Tibial nerve (tissue), 4 donors: Measurements from ENCODE around the gene XAGE3. TPM values are rescaled to one million over a fixed set of nuclear protein-coding genes. Genes with fewer than 3 reads are reported as not detected.

Experiments
- DNase-seq, 2 donors: peaks; one replicate each; pipeline ENCODE4 v3.0.0-alpha.2; 2019; ENCODE audit warnings: low spot score in 2 of 2
- H3K27ac ChIP-seq, 4 donors: fragments of 200-600 bp; sonication (generic) in 3 of 4; one replicate each; pipeline ENCODE4 v1.5.1; 2017 to 2019; ENCODE audit warnings: mild to moderate bottlenecking in 1 of 4
- H3K27me3 ChIP-seq, 2 donors: fragments of 200-600 bp; sonication (generic) in 1 of 2; one replicate each; pipeline versions ENCODE4 v1.5.1 to v1.6.0; 2017 to 2019
- H3K36me3 ChIP-seq, 3 donors: fragments of 200-600 bp; sonication (generic); one replicate each; pipeline ENCODE4 v1.5.1; 2018 to 2019
- H3K4me1 ChIP-seq, 4 donors: fragments of 200-600 bp; sonication (generic) in 3 of 4; one replicate each; pipeline ENCODE4 v1.5.1; 2017 to 2019
- H3K4me3 ChIP-seq, 4 donors: fragments of 200-600 bp; sonication (generic) in 3 of 4; one replicate each; pipeline ENCODE4 v1.5.1; 2017 to 2019; ENCODE audit warnings: mild to moderate bottlenecking in 1 of 4, moderate library complexity in 1 of 4
- H3K9me3 ChIP-seq, 4 donors: fragments of 200-600 bp; sonication (generic) in 3 of 4; one replicate each; pipeline ENCODE4 v1.5.1; 2017 to 2019
- CTCF ChIP-seq, 5 experiments: fragments of 200-600 bp in 3 of 5; fragments of 450-650 bp in 2 of 5; sonication (generic) in 3 of 5; IDR thresholded peaks; one replicate each; pipeline ENCODE4 v1.5.1; 2016 to 2019; ENCODE audit warnings: antibody characterized with exemption in 5 of 5, mild to moderate bottlenecking in 3 of 5, moderate library complexity in 2 of 5
- EP300 ChIP-seq, 2 donors: sonication (generic); formaldehyde crosslinking; IDR thresholded peaks; one replicate each; pipeline ENCODE4 v1.6.1; 2017; ENCODE audit warnings: antibody characterized with exemption in 2 of 2, mild to moderate bottlenecking in 1 of 2
- POLR2A ChIP-seq, 2 donors: fragments of 450-650 bp; IDR thresholded peaks; one replicate each; pipeline ENCODE4 v1.6.1; 2017; ENCODE audit warnings: antibody characterized with exemption in 2 of 2, mild to moderate bottlenecking in 2 of 2, moderate library complexity in 2 of 2
- WGBS, 2 donors: methylation state at CpG; one replicate each; pipeline ENCODE4 v1.1.5; 2018; 5-methylcytosine and 5-hydroxymethylcytosine counted together
- total RNA-seq, 4 donors: library from RNA; depleted of rRNA; stranded (reverse); fragments of >200 nt; gene quantifications; one replicate each; pipeline ENCODE4 v1.1.0, GENCODE V29; 2016

XAGE3 gene
- total RNA-seq, 4 donors from 2014 or later = not detected

- no peak for TF ChIP-seq EP300 (IDR thresholded peaks at IDR 0.05)
- TF ChIP-seq POLR2A (IDR thresholded peaks at IDR 0.05) = no peak
- TF ChIP-seq CTCF (IDR thresholded peaks at IDR 0.05) = no peak
- Histone ChIP-seq H3K4me1 (no peaks in the 10 kb centered on the region), H3K27ac (no peak overlapping the region), H3K4me3 (no peak overlapping the region), H3K9me3 (no peaks in the 10 kb centered on the region), H3K36me3 (no peaks in the 10 kb centered on the region), H3K27me3 (peaks cover 0 to 15% of the 10 kb centered on the region in 2 donors)
- DNase-seq = no peak
- WGBS, 2 donors = 75 to 84% methylated on average over 11 of the region's 11 CpGs
These were observed 46.7 kb downstream of the XAGE3 start for GRCh38 chrX:52821079-52821760.

GRCh38 chrX:52819788-52820187 is 48.1 kb downstream of the XAGE3 start:
- Histone ChIP-seq H3K27me3 (peaks cover 0 to 15% of the 10 kb centered on the region in 2 donors), H3K27ac (no peak overlapping the region), H3K36me3 (no peaks in the 10 kb centered on the region), H3K4me3 (no peak overlapping the region), H3K9me3 (no peaks in the 10 kb centered on the region), H3K4me1 (no peaks in the 10 kb centered on the region)
- TF ChIP-seq POLR2A (IDR thresholded peaks at IDR 0.05) (no peak), CTCF (IDR thresholded peaks at IDR 0.05) (no peak), EP300 (IDR thresholded peaks at IDR 0.05) (no peak)
- DNase-seq = no peak
- 69 to 86% methylated on average over 3 to 4 of the region's 4 CpGs for WGBS, 2 donors

Other genes with a start within 250 kb of the XAGE3 start
- not detected for gene SSX7, start 213.2 kb downstream of the XAGE3 start, total RNA-seq
- gene SSX2, start 160.9 kb downstream of the XAGE3 start, total RNA-seq = not detected
- gene SSX2B, start 116.8 kb downstream of the XAGE3 start, total RNA-seq = not detected
- gene SPANXN5, start 70.7 kb downstream of the XAGE3 start, total RNA-seq = not detected
- gene XAGE5, start 56.8 kb downstream of the XAGE3 start, total RNA-seq = not detected
- 10 to 100 TPM; 50.7 to 80.8 (median 61.2) TPM for gene FAM156B, start 29.2 kb upstream of the XAGE3 start, total RNA-seq
- 10 to 100 TPM; 14.9 to 89.4 (median 32.9) TPM for gene FAM156A, start 90.4 kb upstream of the XAGE3 start, total RNA-seq
- 10 to 100 TPM in 1 of 4 donors, 1 to 10 TPM in 3; 5.4 to 11.0 (median 8.0) TPM for gene GPR173, start 180.7 kb upstream of the XAGE3 start, total RNA-seq
- 100 to 1,000 TPM; 142 to 210 (median 180) TPM for gene TSPYL2, start 214.3 kb upstream of the XAGE3 start, total RNA-seq
- 10 to 100 TPM; 26.4 to 37.6 (median 32.2) TPM for gene KANTR, start 226.1 kb upstream of the XAGE3 start, total RNA-seq